Stimulated activated CD8-positive, alpha-beta memory T cell treated with anti-CD3 and anti-CD28 coated beads, Interleukin-7, amount 100 ng/mL, for 1 hour (primary cell): ENCODE measurements around the gene GPR85.
"Not testable (repeated sequence)": the region's sequence is repeated elsewhere in the genome, so short reads cannot be mapped to it uniquely, and the experiment has no call there.

Source experiments
- DNase-seq, 2 donors: peaks; one replicate each; pipeline ENCODE4 v3.0.0-alpha.2; 2020; ENCODE audit warnings: low read depth in 2 of 2

The GPR85 gene

DNA sequence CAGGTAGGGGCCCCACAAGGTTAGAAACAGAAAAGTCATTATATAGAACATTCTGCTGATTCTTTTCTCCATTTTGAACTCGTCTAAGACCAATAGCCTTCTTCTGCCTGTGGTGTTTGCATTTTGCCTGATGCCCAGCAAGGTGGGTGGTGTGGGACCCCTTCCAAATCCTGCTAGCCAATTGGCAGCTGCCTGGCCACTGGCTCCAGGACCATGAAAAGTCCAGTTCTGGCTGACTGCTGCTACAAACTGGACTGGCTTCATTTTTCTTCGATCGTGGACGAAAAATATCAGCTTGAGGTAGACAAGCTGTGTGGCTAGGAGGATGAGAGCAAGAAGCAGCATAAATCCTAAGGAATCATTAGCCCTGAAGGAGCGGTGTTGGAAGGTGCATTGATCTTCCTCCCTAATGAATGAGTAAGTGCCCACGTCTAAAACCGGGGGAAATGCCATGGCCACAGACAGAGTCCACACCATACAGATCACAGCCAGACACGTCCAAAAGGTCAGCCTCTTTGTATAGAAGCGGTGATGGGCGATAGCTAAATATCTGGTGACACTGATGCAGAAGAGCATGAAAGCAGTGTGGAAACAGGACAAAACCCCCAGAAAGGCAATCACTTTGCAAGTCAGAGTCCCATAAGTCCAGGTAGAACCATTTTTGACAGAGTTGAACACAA lies 2.7 kb downstream of the GPR85 start:
- DNase-seq: no peak

DNA sequence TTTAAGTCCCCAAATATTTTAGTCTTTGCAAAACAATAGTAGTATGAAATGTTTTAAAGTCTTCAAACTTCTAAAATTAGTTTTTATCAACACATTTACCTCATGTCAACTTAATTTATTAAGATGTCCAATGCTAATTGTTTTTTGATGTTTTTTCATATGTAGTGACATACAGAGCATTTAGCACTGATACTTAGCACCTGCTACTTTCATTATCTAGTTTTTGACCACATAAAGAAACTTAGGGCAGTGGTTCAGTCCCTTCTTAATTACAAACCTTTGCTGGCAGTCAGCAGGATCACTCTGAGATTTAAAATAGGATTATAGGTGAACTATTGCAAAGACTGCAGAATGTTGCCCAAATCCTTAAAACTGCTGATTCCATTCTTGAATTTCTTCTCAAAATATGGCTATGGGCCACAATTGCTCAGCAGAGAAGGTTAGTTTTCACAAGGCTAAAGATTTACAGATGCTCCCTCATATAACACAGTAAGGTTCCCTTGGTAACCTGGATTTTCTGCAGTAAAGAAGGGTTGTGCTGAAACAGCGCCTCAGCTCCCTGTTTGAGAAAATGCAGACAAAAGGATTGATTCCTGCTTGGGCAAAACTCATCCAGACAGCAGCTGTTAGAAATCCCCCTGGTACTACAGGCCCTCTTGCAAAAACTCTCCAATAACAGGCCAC lies 3.4 kb downstream of the GPR85 start:
- no peak for DNase-seq

DNA sequence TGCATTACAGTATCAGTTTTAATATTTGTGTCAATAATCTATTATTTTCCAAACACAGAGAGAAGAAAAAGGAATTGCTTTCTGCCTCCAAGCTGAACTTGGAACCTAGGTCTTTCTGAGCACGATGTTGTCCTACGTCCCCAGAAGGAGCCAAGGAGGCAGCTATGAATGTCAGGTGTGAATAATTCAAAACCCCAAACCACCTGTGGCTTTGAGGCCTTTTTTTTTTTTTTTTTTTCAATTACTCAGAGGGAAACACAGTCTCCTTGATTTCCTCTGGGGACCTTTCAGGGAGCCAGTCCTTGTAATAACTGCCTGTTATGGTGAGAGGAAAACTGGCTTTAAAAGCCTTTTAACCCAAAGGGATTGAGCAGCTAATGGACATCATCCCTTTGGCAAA lies 8.3 kb downstream of the GPR85 start:
- DNase-seq: no peak

DNA sequence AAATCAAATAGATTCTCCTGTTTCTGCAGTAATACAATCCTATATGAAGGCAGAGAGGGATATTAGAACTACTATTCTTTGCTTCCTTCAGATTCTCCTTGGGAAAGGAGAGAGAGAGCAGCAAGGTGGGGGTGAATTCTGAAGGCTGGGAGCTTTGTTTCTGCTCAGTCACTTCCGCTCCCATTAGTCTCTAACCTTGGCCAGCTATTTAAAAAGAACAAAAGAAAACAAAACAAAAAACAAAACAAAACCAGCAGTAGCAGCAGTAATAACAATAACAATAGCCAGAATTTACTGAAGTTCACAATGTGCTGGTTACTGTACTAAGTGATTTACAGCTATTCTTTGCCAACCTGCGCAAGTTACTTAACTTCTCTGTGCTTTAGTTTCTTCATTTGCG lies 9.9 kb downstream of the GPR85 start:
- DNase-seq: no peak

DNA sequence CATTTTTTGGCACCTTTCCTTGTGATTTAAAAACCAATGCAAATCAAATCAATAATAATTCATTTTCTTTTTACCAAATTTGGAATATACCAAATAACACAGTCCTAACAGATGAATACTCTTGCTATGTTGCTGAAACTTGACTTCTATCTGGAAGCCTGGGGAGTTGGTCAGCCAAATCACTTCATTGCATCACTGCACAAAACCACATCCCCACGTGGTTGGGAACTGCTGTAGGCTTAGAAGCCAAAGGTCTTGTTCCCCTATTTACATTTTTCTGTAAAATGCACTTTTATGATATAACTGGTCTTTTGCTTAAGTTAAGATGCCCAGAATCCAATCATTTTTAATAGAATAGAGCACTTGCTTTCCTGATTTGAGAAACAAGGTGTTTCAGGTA lies 15.2 kb downstream of the GPR85 start:
- no peak for DNase-seq

DNA sequence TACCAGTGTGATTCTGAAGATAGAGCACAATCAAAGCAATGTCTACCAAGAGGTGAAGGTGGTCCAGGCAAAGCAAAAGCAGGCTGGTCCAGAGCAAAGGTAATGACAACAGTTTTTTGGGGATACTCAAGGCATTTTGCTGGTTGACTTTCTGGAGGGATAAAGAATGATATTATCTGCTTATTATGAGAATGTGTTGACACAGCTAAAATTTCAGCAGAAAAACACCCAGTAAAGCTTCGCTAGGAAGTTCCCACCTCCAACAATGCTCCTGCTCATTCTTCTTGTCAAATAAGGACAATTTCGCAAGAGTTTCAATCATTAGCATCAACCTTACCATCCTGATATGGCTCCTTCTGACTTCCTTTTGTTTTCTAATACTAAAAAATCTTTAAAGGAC lies 24.1 kb downstream of the GPR85 start:
- DNase-seq: no peak

DNA sequence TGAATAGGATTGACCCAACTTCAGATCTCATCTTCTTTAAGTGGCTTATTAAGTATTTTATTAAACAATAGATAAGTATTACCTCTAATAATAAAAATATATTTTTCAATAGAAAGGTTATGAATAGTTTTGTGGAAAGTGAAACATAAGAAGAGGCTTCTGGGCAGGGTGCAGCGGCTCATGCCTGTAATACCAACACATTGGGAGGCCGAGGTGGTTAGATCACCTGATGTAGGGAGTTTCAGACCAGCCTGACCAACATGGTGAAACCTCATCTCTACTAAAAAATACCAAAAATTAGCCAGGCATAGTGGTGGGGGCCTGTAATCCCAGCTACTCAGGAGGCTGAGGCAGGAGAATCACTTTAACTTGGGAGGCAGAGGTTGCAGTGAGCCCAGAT lies 26.5 kb downstream of the GPR85 start:
- DNase-seq: no peak

DNA sequence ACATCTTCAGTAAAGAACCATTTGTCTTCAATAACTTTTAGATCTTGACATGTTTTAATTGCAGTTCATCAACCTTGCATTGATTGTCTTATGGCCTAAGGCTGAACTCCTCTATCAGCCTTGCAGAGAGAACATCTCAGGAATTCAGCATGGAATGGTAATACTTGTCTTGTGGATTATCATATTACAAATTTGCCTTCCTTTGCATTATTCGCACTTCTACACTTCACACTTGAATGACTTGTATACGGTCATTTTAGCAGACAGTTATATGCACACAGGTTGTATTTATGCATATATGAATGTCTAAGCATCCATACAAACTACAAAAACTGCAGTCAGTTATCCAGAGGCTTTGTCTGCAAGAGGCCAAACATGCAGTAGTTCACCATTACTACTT lies 31.7 kb downstream of the GPR85 start:
- no peak for DNase-seq

DNA sequence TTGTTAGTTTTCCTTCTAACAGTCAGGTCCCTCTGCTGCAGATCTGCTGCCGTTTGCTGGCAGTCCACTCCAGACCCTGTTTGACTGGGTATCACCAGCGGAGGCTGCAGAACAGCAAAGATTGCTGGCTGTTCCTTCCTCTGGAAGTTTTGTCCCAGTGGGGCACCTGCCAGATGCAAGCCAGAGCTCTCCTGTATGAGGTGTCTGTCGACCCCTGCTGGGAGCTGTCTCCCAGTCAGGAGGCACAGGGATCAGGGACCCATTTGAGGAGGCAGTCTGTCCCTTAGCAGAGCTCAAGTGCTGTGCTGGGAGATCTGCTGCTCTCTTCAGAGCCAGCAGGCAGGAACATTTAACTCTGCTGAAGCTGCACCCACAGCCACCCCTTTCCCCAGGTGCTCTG lies 32.4 kb downstream of the GPR85 start:
- DNase-seq: not testable (repeated sequence)

DNA sequence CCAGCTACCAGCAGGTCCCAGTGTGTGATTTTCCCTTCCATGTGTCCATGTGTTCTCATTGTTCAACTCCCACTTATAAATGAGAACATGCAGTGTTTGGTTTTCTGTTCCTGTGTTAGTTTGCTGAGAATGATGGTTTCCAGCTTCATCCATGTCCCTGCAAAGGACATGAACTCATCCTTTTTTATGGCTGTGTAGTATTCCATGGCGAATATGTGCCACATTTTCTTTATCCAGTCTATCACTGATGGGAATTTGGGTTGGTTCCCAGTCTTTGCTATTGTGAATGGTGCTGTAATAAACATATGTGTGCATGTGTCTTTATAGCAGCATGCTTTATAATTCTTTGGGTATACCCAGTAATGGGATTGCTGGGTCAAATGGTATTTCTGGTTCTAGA lies 37.4 kb downstream of the GPR85 start:
- not testable (repeated sequence) for DNase-seq

DNA sequence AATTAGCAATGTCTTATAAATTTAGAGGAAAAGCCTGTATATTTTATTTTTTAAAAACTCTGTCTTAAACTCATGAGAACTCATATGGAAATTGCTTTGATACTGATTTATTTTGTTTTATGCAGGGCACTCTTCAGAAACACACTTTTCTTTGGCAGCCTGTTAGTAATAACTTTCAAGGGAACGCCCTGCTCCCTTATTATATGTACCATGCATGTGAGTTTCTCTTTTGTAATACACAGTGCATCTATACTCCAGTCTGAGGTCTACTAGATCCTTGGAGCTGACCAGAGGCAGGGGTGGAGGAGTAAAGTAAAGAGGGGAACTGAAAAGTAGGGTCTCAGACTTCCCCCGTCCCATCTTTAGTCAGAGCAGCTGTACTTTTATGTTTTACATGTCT lies 40.2 kb downstream of the GPR85 start:
- DNase-seq: no peak

DNA sequence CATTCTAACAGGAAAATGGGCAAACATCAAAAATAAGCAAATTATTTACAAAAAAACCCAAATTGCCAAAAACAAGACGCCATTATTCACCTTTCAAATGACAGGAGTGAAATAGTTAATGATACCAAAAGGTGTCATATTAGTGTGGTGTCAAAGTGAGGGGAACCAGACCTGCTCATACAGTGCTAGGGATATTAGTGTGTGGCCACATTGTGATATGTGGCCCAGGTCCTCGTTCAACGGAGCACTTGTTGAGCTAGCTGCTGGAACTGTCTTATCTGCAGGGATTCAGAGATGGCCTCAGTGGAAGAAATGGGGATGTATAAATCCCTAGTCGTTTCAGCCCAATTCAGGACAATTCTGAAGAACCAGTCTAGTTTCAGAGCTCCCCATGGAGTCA lies 41.2 kb downstream of the GPR85 start:
- no peak for DNase-seq

DNA sequence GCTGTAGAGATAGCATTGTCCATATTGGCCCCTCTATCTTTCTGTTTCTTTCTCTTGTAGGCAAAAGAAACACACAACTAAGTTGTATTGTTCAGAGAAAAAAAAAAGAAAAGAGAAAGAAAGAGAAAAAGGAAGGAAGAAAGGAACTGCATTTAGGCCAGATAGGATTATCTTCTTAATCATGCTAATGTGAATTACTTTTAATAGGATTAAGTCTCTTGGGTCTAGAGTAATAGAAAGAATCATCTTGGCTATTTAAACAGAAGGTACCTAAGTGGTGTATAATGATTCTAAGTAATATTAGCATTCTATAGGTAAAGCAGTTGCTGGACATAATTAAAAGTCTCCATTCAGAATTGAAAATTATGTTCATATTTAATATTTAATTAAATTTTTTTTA lies 42.2 kb downstream of the GPR85 start:
- no peak for DNase-seq

DNA sequence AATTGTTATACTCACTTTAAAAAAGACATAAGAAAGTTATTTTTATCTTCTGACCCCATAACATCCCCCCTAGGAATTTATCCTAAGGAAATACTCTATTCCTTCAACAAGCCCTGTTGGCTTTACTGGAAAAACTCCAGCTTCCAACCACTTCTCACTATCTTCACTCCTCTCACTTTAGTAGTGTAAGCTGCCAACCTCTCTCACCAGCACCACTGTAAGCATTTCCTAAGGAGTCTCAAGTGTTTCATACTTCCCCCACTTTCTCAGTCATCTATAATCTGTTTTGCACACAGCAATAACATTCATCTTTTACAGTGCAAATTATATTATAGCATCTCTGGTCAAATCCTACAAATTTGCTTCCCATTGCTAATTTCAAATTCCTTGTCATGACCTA lies 45.8 kb downstream of the GPR85 start:
- no peak for DNase-seq

DNA sequence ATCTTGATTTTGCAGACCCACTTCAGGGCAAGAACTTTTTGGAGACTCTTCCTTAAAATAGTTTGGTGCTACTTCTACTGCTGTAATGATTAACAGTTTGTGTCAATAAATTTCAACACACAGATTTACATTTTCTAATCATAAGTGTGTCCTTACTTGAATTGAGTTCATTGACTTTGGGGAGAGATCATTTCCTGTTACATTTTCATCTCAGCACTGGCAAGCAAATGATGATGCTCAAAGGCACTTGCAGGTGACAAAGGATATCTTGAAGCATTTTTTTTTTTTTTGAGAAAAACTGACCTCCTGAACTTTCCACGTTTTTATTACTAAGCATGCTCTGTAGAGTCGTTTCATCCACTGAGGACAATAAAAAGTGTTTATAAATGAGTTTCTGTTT lies 52.7 kb downstream of the GPR85 start:
- DNase-seq: no peak
